ENCODE results near the gene GYPE.
"Not testable (repeated sequence)": the region's sequence is repeated elsewhere in the genome, so short reads cannot be mapped to it uniquely, and the experiment has no call there.

GRCh38 chr4:143829239-143829620 lies 76.1 kb downstream of the GYPE start:
- TF ChIP-seq CTCF (CRISPR knock-in tag; IDR thresholded peaks at IDR 0.05); MEIS2 (CRISPR knock-in tag; IDR thresholded peaks at IDR 0.05); ZNF12 (CRISPR knock-in tag; IDR thresholded peaks at IDR 0.05); DMAP1 (CRISPR knock-in tag; IDR thresholded peaks at IDR 0.05); MXI1 (IDR thresholded peaks at IDR 0.05; ENCODE audit: borderline replicate concordance, low read depth, low read length); KMT2A (CRISPR knock-in tag; IDR thresholded peaks at IDR 0.05); POLR2A (IDR thresholded peaks at IDR 0.05; ENCODE audit: insufficient read depth in 1 of 2, low read depth in 2 of 2, low read length in 2 of 2); MAFG (CRISPR knock-in tag; IDR thresholded peaks at IDR 0.05); NKX3-1 (CRISPR knock-in tag; IDR thresholded peaks at IDR 0.05); HINFP (CRISPR knock-in tag; IDR thresholded peaks at IDR 0.05; ENCODE audit: low read depth); PLRG1 (conservative IDR thresholded peaks at IDR 0.05); TBP (CRISPR knock-in tag; IDR thresholded peaks at IDR 0.05): not testable (repeated sequence)
